HG02642 (cell line): Measurements from ENCODE around the gene PTCSC3.

Source experiments
- ATAC-seq: cut with Tn5 transposase; IDR thresholded peaks from one replicate; pipeline ENCODE4 v1.9.1; 2021; ENCODE audit warnings: mild to moderate bottlenecking; ENCODE audit not compliant: unreplicated experiment, poor library complexity

The PTCSC3 gene

GRCh38 chr14:36176524-36176923 lies at the start of gene PTCSC3:
Gene PTCSC3 (minus strand): TSS chr14:36176722.
- ATAC-seq = no peak

- no peak for ATAC-seq
Observed at GRCh38 chr14:36226164-36226563, 49.6 kb upstream of the PTCSC3 start.

GRCh38 chr14:36224176-36224575 lies 47.7 kb upstream of the PTCSC3 start:
- ATAC-seq = no peak

- no peak for ATAC-seq
Observed at GRCh38 chr14:36223558-36223957, 47.0 kb upstream of the PTCSC3 start.

GRCh38 chr14:36222952-36223468 lies 46.5 kb upstream of the PTCSC3 start:
- no peak for ATAC-seq

- ATAC-seq = no peak
Observed at GRCh38 chr14:36222337-36222736, 45.8 kb upstream of the PTCSC3 start.

- no peak for ATAC-seq
Observed at GRCh38 chr14:36221112-36221511, 44.6 kb upstream of the PTCSC3 start.

GRCh38 chr14:36217732-36218131 lies 41.2 kb upstream of the PTCSC3 start:
- ATAC-seq = no peak

- no peak for ATAC-seq
Observed at GRCh38 chr14:36217027-36217426, 40.5 kb upstream of the PTCSC3 start.

GRCh38 chr14:36215217-36215598 lies 38.7 kb upstream of the PTCSC3 start:
- no peak for ATAC-seq

GRCh38 chr14:36214476-36215216 lies 38.1 kb upstream of the PTCSC3 start:
- no peak for ATAC-seq

GRCh38 chr14:36212987-36213386 lies 36.5 kb upstream of the PTCSC3 start:
- no peak for ATAC-seq

- no peak for ATAC-seq
Observed at GRCh38 chr14:36212577-36212976, 36.1 kb upstream of the PTCSC3 start.

GRCh38 chr14:36208690-36209278 lies 32.3 kb upstream of the PTCSC3 start:
- ATAC-seq = no peak

- ATAC-seq = no peak
Observed at GRCh38 chr14:36207500-36207899, 31.0 kb upstream of the PTCSC3 start.

GRCh38 chr14:36204461-36205073 lies 28.0 kb upstream of the PTCSC3 start:
- no peak for ATAC-seq

GRCh38 chr14:36198378-36198777 lies 21.9 kb upstream of the PTCSC3 start:
- no peak for ATAC-seq

GRCh38 chr14:36194663-36195062 lies 18.1 kb upstream of the PTCSC3 start:
- ATAC-seq = no peak

- ATAC-seq = no peak
Observed at GRCh38 chr14:36192530-36192929, 16.0 kb upstream of the PTCSC3 start.

GRCh38 chr14:36183402-36183801 lies 6.9 kb upstream of the PTCSC3 start:
- ATAC-seq = no peak

GRCh38 chr14:36181417-36181816 lies 4.9 kb upstream of the PTCSC3 start:
- ATAC-seq = no peak
